Measurements from ENCODE around the gene VPS35L.

VPS35L gene

GRCh38 chr16:19694989-19695388, 139.5 kb downstream of the VPS35L start:
- Histone ChIP-seq H3K4me1 (ENCODE audit: insufficient read depth, insufficient read length) (peaks cover 3% of the 10 kb centered on the region), H3K27me3 (ENCODE audit: insufficient read depth, insufficient read length) (no peaks in the 10 kb centered on the region), H3K9ac (ENCODE audit: insufficient read length, low read depth) (no peak overlapping the region), H3K4me3 (ENCODE audit: insufficient read length, low read depth) (no peak overlapping the region), H3K36me3 (ENCODE audit: insufficient read depth, insufficient read length, low read length) (peaks cover 68% of the 10 kb centered on the region), H3K9me3 (ENCODE audit: insufficient read depth, low read length) (no peaks in the 10 kb centered on the region)
- TF ChIP-seq SUZ12 (IDR thresholded peaks at IDR 0.05; ENCODE audit: extremely low read depth, insufficient read depth, insufficient read length), result no peak
- no peak for TF ChIP-seq YY1 (IDR thresholded peaks at IDR 0.05; ENCODE audit: insufficient read depth, insufficient read length)
- no peak for TF ChIP-seq ZNF274 (IDR thresholded peaks at IDR 0.05; ENCODE audit: low read depth, low read length)
- no peak for DNase-seq (ENCODE audit: low read depth, low spot score)

- Histone ChIP-seq H3K4me1 (ENCODE audit: insufficient read depth, insufficient read length) (peaks cover 2% of the 10 kb centered on the region), H3K36me3 (ENCODE audit: insufficient read depth, insufficient read length, low read length) (peaks cover 71% of the 10 kb centered on the region), H3K27me3 (ENCODE audit: insufficient read depth, insufficient read length) (no peaks in the 10 kb centered on the region), H3K9ac (ENCODE audit: insufficient read length, low read depth) (no peak overlapping the region), H3K4me3 (ENCODE audit: insufficient read length, low read depth) (no peak overlapping the region), H3K9me3 (ENCODE audit: insufficient read depth, low read length) (no peaks in the 10 kb centered on the region)
- no peak for TF ChIP-seq SUZ12 (IDR thresholded peaks at IDR 0.05; ENCODE audit: extremely low read depth, insufficient read depth, insufficient read length)
- TF ChIP-seq ZNF274 (IDR thresholded peaks at IDR 0.05; ENCODE audit: low read depth, low read length), result no peak
- no peak for TF ChIP-seq YY1 (IDR thresholded peaks at IDR 0.05; ENCODE audit: insufficient read depth, insufficient read length)
- DNase-seq (ENCODE audit: low read depth, low spot score), result no peak
Measured at GRCh38 chr16:19696328-19696727, 140.8 kb downstream of the VPS35L start.

- Histone ChIP-seq H3K4me1 (ENCODE audit: insufficient read depth, insufficient read length) (no peaks in the 10 kb centered on the region), H3K36me3 (ENCODE audit: insufficient read depth, insufficient read length, low read length) (peaks cover 71% of the 10 kb centered on the region), H3K9ac (ENCODE audit: insufficient read length, low read depth) (no peak overlapping the region), H3K27me3 (ENCODE audit: insufficient read depth, insufficient read length) (no peaks in the 10 kb centered on the region), H3K9me3 (ENCODE audit: insufficient read depth, low read length) (no peaks in the 10 kb centered on the region), H3K4me3 (ENCODE audit: insufficient read length, low read depth) (no peak overlapping the region)
- no peak for DNase-seq (ENCODE audit: low read depth, low spot score)
- TF ChIP-seq ZNF274 (IDR thresholded peaks at IDR 0.05; ENCODE audit: low read depth, low read length), result no peak
- no peak for TF ChIP-seq YY1 (IDR thresholded peaks at IDR 0.05; ENCODE audit: insufficient read depth, insufficient read length)
- TF ChIP-seq SUZ12 (IDR thresholded peaks at IDR 0.05; ENCODE audit: extremely low read depth, insufficient read depth, insufficient read length), result no peak
Measured at GRCh38 chr16:19696961-19697360, 141.5 kb downstream of the VPS35L start.

- peaks cover 72% of the 10 kb centered on the region for H3K36me3 ChIP-seq (ENCODE audit: insufficient read depth, insufficient read length, low read length)
- no peaks in the 10 kb centered on the region for H3K9me3 ChIP-seq (ENCODE audit: insufficient read depth, low read length)
- H3K27me3 ChIP-seq (ENCODE audit: insufficient read depth, insufficient read length), result no peaks in the 10 kb centered on the region
- no peak overlapping the region for H3K9ac ChIP-seq (ENCODE audit: insufficient read length, low read depth)
- no peak for DNase-seq (ENCODE audit: low read depth, low spot score)
- H3K4me3 ChIP-seq (ENCODE audit: insufficient read length, low read depth), result no peak overlapping the region
- H3K4me1 ChIP-seq (ENCODE audit: insufficient read depth, insufficient read length), result no peaks in the 10 kb centered on the region
- no peak for TF ChIP-seq ZNF274 (IDR thresholded peaks at IDR 0.05; ENCODE audit: low read depth, low read length)
- TF ChIP-seq SUZ12 (IDR thresholded peaks at IDR 0.05; ENCODE audit: extremely low read depth, insufficient read depth, insufficient read length), result no peak
- TF ChIP-seq YY1 (IDR thresholded peaks at IDR 0.05; ENCODE audit: insufficient read depth, insufficient read length), result no peak
Measured at GRCh38 chr16:19697756-19698318, 142.3 kb downstream of the VPS35L start.

GRCh38 chr16:19698480-19699465, 143.3 kb downstream of the VPS35L start:
- Histone ChIP-seq H3K36me3 (ENCODE audit: insufficient read depth, insufficient read length, low read length) (peaks cover 76% of the 10 kb centered on the region), H3K9me3 (ENCODE audit: insufficient read depth, low read length) (no peaks in the 10 kb centered on the region), H3K4me1 (ENCODE audit: insufficient read depth, insufficient read length) (no peaks in the 10 kb centered on the region), H3K27me3 (ENCODE audit: insufficient read depth, insufficient read length) (no peaks in the 10 kb centered on the region), H3K9ac (ENCODE audit: insufficient read length, low read depth) (no peak overlapping the region), H3K4me3 (ENCODE audit: insufficient read length, low read depth) (no peak overlapping the region)
- no peak for DNase-seq (ENCODE audit: low read depth, low spot score)
- TF ChIP-seq SUZ12 (IDR thresholded peaks at IDR 0.05; ENCODE audit: extremely low read depth, insufficient read depth, insufficient read length) (no peak), ZNF274 (IDR thresholded peaks at IDR 0.05; ENCODE audit: low read depth, low read length) (no peak), YY1 (IDR thresholded peaks at IDR 0.05; ENCODE audit: insufficient read depth, insufficient read length) (no peak)

- no peak for TF ChIP-seq ZNF274 (IDR thresholded peaks at IDR 0.05; ENCODE audit: low read depth, low read length)
- TF ChIP-seq SUZ12 (IDR thresholded peaks at IDR 0.05; ENCODE audit: extremely low read depth, insufficient read depth, insufficient read length), result no peak
- no peak for TF ChIP-seq YY1 (IDR thresholded peaks at IDR 0.05; ENCODE audit: insufficient read depth, insufficient read length)
- no peak for DNase-seq (ENCODE audit: low read depth, low spot score)
- H3K4me1 ChIP-seq (ENCODE audit: insufficient read depth, insufficient read length), result no peaks in the 10 kb centered on the region
- H3K9me3 ChIP-seq (ENCODE audit: insufficient read depth, low read length), result no peaks in the 10 kb centered on the region
- H3K4me3 ChIP-seq (ENCODE audit: insufficient read length, low read depth), result no peak overlapping the region
- no peak overlapping the region for H3K9ac ChIP-seq (ENCODE audit: insufficient read length, low read depth)
- no peaks in the 10 kb centered on the region for H3K27me3 ChIP-seq (ENCODE audit: insufficient read depth, insufficient read length)
- peaks cover 82% of the 10 kb centered on the region for H3K36me3 ChIP-seq (ENCODE audit: insufficient read depth, insufficient read length, low read length)
Measured at GRCh38 chr16:19699472-19699871, 144.0 kb downstream of the VPS35L start.

GRCh38 chr16:19700319-19700781, 144.8 kb downstream of the VPS35L start:
- DNase-seq (ENCODE audit: low read depth, low spot score), result no peak
- Histone ChIP-seq H3K36me3 (ENCODE audit: insufficient read depth, insufficient read length, low read length) (peaks cover 86% of the 10 kb centered on the region), H3K9me3 (ENCODE audit: insufficient read depth, low read length) (no peaks in the 10 kb centered on the region), H3K9ac (ENCODE audit: insufficient read length, low read depth) (no peak overlapping the region), H3K27me3 (ENCODE audit: insufficient read depth, insufficient read length) (no peaks in the 10 kb centered on the region), H3K4me1 (ENCODE audit: insufficient read depth, insufficient read length) (no peaks in the 10 kb centered on the region), H3K4me3 (ENCODE audit: insufficient read length, low read depth) (no peak overlapping the region)
- TF ChIP-seq ZNF274 (IDR thresholded peaks at IDR 0.05; ENCODE audit: low read depth, low read length) (no peak), YY1 (IDR thresholded peaks at IDR 0.05; ENCODE audit: insufficient read depth, insufficient read length) (no peak), SUZ12 (IDR thresholded peaks at IDR 0.05; ENCODE audit: extremely low read depth, insufficient read depth, insufficient read length) (no peak)
